Suprapubic skin (tissue), 3 donors: Measurements from ENCODE around the gene C11orf16.

Source experiments
- CTCF ChIP-seq, 2 donors: fragments of 200-600 bp in 1 of 2; fragments of 450-650 bp in 1 of 2; sonication (generic) in 1 of 2; IDR thresholded peaks; one replicate each; pipeline ENCODE4 v1.5.1; 2016 to 2019; ENCODE audit warnings: antibody characterized with exemption in 2 of 2, mild to moderate bottlenecking in 1 of 2, moderate library complexity in 1 of 2
- EP300 ChIP-seq: sonication (generic); formaldehyde crosslinking; IDR thresholded peaks from one replicate; pipeline ENCODE4 v1.6.1; 2017; ENCODE audit warnings: antibody characterized with exemption
- POLR2A ChIP-seq, 2 donors: fragments of 450-650 bp; IDR thresholded peaks; one replicate each; pipeline ENCODE4 v1.6.1; 2017; ENCODE audit warnings: antibody characterized with exemption in 2 of 2, mild to moderate bottlenecking in 2 of 2, moderate library complexity in 2 of 2

- TF ChIP-seq EP300, result no peak
- no peak for TF ChIP-seq POLR2A (IDR thresholded peaks at IDR 0.05)
- no peak for TF ChIP-seq CTCF (IDR thresholded peaks at IDR 0.05)
Measured at GRCh38 chr11:8911029-8911823, 21.5 kb downstream of the C11orf16 start, which contains the start of gene AKIP1.
